Thyroid gland (tissue), 4 donors: Measurements from ENCODE around the gene POMT1.

Experiments
- POLR2A ChIP-seq, 2 donors: fragments of 450-650 bp; IDR thresholded peaks; one replicate each; pipeline ENCODE4 v1.6.1; 2017; ENCODE audit warnings: antibody characterized with exemption in 2 of 2, mild to moderate bottlenecking in 2 of 2, moderate library complexity in 1 of 2
- TF ChIP-seq, protein P1 (sequence below), 6 experiments: fragments of 200-600 bp in 3 of 6; fragments of 450-650 bp in 3 of 6; sonication (generic) in 3 of 6; IDR thresholded peaks; one replicate each; pipeline ENCODE4 v1.5.1; 2016 to 2019; ENCODE audit warnings: antibody characterized with exemption in 6 of 6, mild to moderate bottlenecking in 2 of 6, inconsistent platforms in 1 of 6, moderate library complexity in 1 of 6

DNA sequence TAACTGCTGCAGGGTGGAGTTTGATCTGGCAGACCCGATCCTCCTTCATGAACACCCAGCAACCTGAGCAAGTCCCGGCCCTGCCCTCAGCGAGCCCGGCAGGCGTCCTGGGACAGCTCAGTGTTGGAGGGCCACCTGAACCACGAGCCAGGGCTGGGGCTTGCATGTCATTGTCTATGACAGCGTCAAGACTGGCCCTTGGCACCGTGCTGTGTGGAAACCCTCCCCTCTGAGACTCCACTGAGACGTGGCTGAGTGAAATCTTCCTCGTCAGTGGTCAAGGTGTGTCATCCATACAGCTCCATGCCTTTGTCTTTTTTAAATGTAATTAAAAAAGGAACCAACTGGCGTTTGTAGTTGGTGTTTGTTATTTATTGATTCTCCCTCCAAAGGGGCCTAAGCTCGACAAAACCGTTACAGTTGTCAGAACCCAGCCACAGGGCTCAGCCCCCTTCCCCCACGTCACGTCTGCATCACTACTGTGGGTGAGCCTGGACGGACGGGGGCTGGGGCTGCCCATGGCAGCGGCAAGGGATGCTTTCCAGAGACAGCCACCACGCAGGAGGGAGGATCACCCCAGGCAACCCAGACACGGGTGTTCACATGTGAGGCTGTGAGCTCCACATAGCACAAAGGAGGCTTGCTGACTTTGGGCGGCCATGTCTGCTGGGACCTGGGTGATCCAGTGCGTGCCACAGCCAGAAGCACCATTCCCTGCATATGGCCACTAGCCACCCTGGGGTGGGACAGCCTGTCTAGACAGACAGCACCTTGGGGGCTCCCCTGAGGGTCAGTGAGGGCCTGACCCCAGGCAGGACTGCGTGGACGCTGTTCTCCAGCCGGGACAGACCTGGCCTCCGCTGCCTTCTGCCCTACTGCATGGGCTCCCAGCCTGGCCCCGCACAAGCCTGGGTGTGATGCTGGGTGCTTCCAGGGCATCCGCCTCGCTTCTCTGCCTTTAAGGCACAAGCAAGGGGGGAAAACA lies 21.0 kb downstream of the POMT1 start:
- TF ChIP-seq, protein P1, sequence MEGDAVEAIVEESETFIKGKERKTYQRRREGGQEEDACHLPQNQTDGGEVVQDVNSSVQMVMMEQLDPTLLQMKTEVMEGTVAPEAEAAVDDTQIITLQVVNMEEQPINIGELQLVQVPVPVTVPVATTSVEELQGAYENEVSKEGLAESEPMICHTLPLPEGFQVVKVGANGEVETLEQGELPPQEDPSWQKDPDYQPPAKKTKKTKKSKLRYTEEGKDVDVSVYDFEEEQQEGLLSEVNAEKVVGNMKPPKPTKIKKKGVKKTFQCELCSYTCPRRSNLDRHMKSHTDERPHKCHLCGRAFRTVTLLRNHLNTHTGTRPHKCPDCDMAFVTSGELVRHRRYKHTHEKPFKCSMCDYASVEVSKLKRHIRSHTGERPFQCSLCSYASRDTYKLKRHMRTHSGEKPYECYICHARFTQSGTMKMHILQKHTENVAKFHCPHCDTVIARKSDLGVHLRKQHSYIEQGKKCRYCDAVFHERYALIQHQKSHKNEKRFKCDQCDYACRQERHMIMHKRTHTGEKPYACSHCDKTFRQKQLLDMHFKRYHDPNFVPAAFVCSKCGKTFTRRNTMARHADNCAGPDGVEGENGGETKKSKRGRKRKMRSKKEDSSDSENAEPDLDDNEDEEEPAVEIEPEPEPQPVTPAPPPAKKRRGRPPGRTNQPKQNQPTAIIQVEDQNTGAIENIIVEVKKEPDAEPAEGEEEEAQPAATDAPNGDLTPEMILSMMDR (IDR thresholded peaks at IDR 0.05): no peak
- no peak for TF ChIP-seq POLR2A (IDR thresholded peaks at IDR 0.05)
